Colonic mucosa (tissue), 4 donors: Measurements from ENCODE around the gene PARP3. TPM values are rescaled to one million over a fixed set of nuclear protein-coding genes. Genes with fewer than 3 reads are reported as not detected.

Experiments used
- DNase-seq: peaks from one replicate; pipeline ENCODE4 v3.0.0-alpha.2; 2020
- H3K27ac ChIP-seq: fragments of 200-600 bp; one replicate; pipeline ENCODE4 v1.8.0; 2021
- H3K27me3 ChIP-seq: fragments of 200-600 bp; one replicate; pipeline ENCODE4 v1.8.0; 2021
- H3K36me3 ChIP-seq: fragments of 200-600 bp; one replicate; pipeline ENCODE4 v1.8.0; 2021
- H3K4me1 ChIP-seq: fragments of 200-600 bp; one replicate; pipeline ENCODE4 v1.8.0; 2021; ENCODE audit warnings: mild to moderate bottlenecking
- H3K4me3 ChIP-seq: fragments of 200-600 bp; one replicate; pipeline ENCODE4 v1.8.0; 2021
- H3K9ac ChIP-seq, 2 donors: one replicate each; pipeline ENCODE4 v1.7.0; 2013; ENCODE audit warnings: control low read depth in 2 of 2, low read depth in 2 of 2, low read length in 2 of 2
- H3K9me3 ChIP-seq: fragments of 200-600 bp; one replicate; pipeline ENCODE4 v1.8.0; 2021
- intact Hi-C: fragments of 100-400 bp; cut with DNase I; formaldehyde crosslinking; loops from one replicate; pipeline ENCODE4 v1.14.1; 2022
- total RNA-seq, 2 donors: library from RNA; stranded (reverse); fragmentation: NEBNext Ultra II Directional in 1 of 2; extraction: Animal tissue kit (Norgen Biotek cat#: 25700) in 1 of 2; gene quantifications; one replicate each; pipeline ENCODE4 v1.2.1, GENCODE V29; 2021
- TF ChIP-seq, protein P1 (sequence below): fragments of 200-600 bp; IDR thresholded peaks from one replicate; pipeline ENCODE4 v1.8.0; 2022; ENCODE audit warnings: antibody characterized with exemption, mild to moderate bottlenecking
- donor health status: healthy.
- donor health status: DM: no; HTN: no; CAD: no.
- donor health status: DM: no; HTN: no; CAD: no.

The PARP3 gene
- total RNA-seq, 2 donors from 2014 or later, result 17.0 to 18.0 TPM

DNA sequence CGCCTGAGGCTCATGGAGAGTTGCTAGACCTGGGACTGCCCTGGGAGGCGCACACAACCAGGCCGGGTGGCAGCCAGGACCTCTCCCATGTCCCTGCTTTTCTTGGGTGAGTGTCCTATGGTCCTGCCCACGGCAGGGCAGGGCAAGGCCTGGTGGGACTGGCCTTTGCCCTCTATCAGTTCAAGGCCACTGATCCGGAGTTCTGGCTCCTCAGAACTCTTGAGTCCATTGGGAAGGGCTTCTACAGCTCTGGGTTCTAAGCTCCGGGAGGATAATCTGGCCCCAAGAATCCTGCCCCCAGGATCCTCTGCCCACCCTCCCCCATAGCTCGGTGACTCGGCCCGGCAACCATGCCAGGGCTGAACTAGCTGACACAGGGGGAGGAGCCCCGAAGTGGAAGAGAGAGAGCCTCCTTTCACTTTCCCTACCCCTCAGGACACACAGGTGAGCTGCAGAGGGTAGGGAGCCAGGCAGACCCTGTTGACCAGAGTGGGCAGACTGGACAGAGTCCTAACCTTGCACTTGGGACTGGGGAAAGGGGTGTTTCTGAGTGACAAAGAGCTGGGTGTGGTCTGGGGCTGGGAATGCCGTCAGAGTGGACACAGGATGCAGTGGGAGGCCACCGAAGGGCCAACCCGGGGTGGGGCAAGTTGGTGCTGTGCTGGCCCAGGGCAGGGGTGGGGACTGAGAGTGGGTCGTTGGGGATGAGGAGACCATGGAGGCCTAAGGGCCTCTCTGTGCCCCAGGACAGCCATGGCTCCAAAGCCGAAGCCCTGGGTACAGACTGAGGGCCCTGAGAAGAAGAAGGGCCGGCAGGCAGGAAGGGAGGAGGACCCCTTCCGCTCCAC, 664 bp downstream of the PARP3 start:
- H3K27ac ChIP-seq, result peak overlapping the region; percentile 97
- no peaks in the 10 kb centered on the region for H3K9me3 ChIP-seq
- peak; percentile 61 for DNase-seq
- H3K9ac ChIP-seq, result peak overlapping the region; percentile 88 to 99
- intact Hi-C loops, result loop anchor here (5.0 kb wide), 1 partner anchor 184 kb away; no protein-coding TSS in a partner anchor
- H3K4me3 ChIP-seq, result peak overlapping the region; percentile 51
- H3K4me1 ChIP-seq, result peaks cover 13% of the 10 kb centered on the region
- no peaks in the 10 kb centered on the region for H3K27me3 ChIP-seq
- TF ChIP-seq, protein P1, sequence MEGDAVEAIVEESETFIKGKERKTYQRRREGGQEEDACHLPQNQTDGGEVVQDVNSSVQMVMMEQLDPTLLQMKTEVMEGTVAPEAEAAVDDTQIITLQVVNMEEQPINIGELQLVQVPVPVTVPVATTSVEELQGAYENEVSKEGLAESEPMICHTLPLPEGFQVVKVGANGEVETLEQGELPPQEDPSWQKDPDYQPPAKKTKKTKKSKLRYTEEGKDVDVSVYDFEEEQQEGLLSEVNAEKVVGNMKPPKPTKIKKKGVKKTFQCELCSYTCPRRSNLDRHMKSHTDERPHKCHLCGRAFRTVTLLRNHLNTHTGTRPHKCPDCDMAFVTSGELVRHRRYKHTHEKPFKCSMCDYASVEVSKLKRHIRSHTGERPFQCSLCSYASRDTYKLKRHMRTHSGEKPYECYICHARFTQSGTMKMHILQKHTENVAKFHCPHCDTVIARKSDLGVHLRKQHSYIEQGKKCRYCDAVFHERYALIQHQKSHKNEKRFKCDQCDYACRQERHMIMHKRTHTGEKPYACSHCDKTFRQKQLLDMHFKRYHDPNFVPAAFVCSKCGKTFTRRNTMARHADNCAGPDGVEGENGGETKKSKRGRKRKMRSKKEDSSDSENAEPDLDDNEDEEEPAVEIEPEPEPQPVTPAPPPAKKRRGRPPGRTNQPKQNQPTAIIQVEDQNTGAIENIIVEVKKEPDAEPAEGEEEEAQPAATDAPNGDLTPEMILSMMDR, result no peak
- H3K36me3 ChIP-seq, result no peaks in the 10 kb centered on the region

DNA sequence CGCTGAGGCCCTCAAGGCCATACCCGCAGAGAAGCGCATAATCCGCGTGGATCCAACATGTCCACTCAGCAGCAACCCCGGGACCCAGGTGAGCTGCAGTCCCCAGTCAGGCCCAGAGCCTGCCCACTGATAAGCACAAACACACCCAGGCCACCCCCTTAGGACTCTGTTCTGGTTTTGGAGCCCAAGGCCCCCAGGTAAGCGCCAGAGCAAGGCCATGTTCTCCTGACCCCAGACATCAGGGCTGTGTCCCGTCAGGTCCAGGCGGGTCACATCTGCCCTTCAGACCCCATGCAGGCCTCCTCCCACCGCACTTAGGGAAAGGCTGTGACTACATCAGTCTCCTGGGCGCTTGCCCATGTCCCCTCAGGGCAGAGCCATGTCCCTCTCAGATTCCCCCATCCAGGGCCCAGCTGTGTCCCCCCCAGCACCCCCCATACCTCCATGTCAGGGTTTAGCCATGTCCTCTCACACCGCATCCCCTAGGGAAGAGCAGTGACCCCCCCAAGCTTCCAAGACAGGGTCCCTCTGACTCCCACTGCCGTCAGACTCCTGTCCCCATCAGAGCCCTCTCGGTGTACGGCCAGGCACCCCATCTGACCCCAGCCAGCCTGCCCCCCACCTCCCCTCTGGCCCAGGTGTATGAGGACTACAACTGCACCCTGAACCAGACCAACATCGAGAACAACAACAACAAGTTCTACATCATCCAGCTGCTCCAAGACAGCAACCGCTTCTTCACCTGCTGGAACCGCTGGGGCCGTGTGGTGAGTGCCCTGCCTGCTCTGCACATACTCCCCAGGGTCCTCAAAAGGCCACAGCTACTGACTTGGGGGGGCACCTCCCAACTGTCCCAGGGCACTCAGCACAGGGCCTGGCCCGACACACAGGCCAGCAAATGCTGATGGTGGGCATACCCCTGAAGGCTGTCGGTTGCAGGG, 1.6 kb downstream of the PARP3 start:
- Histone ChIP-seq H3K27me3 (no peaks in the 10 kb centered on the region), H3K9ac (peak overlapping the region; percentile 88 to 99), H3K9me3 (no peaks in the 10 kb centered on the region), H3K36me3 (no peaks in the 10 kb centered on the region), H3K27ac (no peak overlapping the region), H3K4me3 (no peak overlapping the region), H3K4me1 (peaks cover 13% of the 10 kb centered on the region)
- TF ChIP-seq, protein P1, result no peak
- no peak for DNase-seq
- intact Hi-C loops, result loop anchor here (5.0 kb wide), 1 partner anchor 184 kb away; no protein-coding TSS in a partner anchor

DNA sequence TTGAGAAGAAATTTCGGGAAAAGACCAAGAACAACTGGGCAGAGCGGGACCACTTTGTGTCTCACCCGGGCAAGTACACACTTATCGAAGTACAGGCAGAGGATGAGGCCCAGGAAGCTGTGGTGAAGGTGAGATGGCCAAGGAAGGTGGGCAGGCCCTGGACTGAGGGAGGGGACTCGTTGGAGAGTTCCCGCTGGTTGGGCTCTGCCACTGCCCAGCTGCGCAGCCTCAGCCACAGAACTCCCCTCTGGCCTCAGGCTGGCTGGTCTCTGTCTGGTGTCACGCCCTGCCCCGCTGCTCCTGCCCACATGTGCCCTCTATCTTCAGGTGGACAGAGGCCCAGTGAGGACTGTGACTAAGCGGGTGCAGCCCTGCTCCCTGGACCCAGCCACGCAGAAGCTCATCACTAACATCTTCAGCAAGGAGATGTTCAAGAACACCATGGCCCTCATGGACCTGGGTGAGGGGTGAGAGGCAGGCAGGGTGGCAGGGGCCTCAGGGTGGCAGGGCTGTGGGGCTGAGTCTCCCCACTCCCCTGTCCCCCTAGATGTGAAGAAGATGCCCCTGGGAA, 2.4 kb downstream of the PARP3 start:
- H3K27me3 ChIP-seq, result no peaks in the 10 kb centered on the region
- no peak for DNase-seq
- no peaks in the 10 kb centered on the region for H3K9me3 ChIP-seq
- no peak overlapping the region for H3K9ac ChIP-seq
- H3K27ac ChIP-seq, result no peak overlapping the region
- no peak overlapping the region for H3K4me3 ChIP-seq
- peaks cover 13% of the 10 kb centered on the region for H3K4me1 ChIP-seq
- intact Hi-C loops, result loop anchor here (5.0 kb wide), 1 partner anchor 183 kb away; no protein-coding TSS in a partner anchor
- no peaks in the 10 kb centered on the region for H3K36me3 ChIP-seq
- TF ChIP-seq, protein P1, result no peak

DNA sequence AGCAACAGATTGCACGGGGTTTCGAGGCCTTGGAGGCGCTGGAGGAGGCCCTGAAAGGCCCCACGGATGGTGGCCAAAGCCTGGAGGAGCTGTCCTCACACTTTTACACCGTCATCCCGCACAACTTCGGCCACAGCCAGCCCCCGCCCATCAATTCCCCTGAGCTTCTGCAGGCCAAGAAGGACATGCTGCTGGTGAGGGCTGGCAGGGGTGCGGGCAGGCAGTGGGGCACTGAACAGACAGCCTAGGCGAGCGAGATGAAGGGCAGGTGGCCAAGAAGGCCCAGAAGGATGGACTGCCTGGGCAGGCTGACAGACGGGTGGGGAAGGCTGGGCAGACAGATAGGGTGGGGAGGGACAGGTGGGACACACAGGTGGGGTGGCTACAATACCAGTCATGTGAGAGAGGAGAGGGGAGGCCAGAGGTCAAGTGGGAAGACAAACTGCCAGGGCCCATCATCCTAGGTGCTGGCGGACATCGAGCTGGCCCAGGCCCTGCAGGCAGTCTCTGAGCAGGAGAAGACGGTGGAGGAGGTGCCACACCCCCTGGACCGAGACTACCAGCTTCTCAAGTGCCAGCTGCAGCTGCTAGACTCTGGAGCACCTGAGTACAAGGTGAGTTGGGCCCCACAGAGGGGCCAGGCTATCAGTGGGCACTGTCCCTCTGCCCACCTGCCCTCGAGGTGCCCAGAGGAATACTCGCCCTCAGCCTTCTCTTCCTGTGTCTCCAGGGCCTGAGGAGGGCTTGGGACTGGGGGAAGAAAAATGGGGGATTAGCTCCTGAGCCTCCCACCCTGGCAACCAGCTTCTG, 3.1 kb downstream of the PARP3 start:
- TF ChIP-seq, protein P1, result no peak
- H3K9ac ChIP-seq, result no peak overlapping the region
- no peak for DNase-seq
- intact Hi-C loops, result no loop called here
- no peaks in the 10 kb centered on the region for H3K27me3 ChIP-seq
- H3K4me1 ChIP-seq, result peaks cover 13% of the 10 kb centered on the region
- H3K36me3 ChIP-seq, result no peaks in the 10 kb centered on the region
- no peak overlapping the region for H3K27ac ChIP-seq
- H3K9me3 ChIP-seq, result no peaks in the 10 kb centered on the region
- no peak overlapping the region for H3K4me3 ChIP-seq
